Loucy (cell line): ENCODE measurements around the gene CACNA1S.
A peak's percentile ranks its signal among the peaks of the same experiment; 100 is the strongest.

ENCODE experiments used
- H2AFZ ChIP-seq: fragments of 200-600 bp; sonication (generic); 2 replicates; pipeline ENCODE4 v1.6.0; 2016; ENCODE audit warnings: antibody characterized with exemption, mild to moderate bottlenecking, low read length, moderate library complexity
- H3F3A ChIP-seq: fragments of 200-600 bp; 2 replicates; pipeline ENCODE4 v1.6.0; 2016; ENCODE audit warnings: antibody characterized with exemption, low read depth, mild to moderate bottlenecking
- H3K27me3 ChIP-seq: fragments of 200-600 bp; sonication (generic); 2 replicates; pipeline ENCODE4 v1.6.1; 2014; ENCODE audit warnings: low read length, mild to moderate bottlenecking; ENCODE audit not compliant: insufficient read depth, poor library complexity, severe bottlenecking
- H3K36me3 ChIP-seq: fragments of 200-600 bp; sonication (generic); 2 replicates; pipeline ENCODE4 v1.6.1; 2016; ENCODE audit warnings: low read length; ENCODE audit not compliant: insufficient read depth
- H3K4me1 ChIP-seq: fragments of 200-600 bp; sonication (generic); 2 replicates; pipeline ENCODE4 v1.5.1; 2014; ENCODE audit warnings: low read length, mild to moderate bottlenecking; ENCODE audit not compliant: insufficient read depth, poor library complexity, severe bottlenecking
- H3K4me2 ChIP-seq: fragments of 200-600 bp; sonication (generic); 2 replicates; pipeline ENCODE4 v1.6.0; 2014; ENCODE audit warnings: antibody characterized with exemption, low read length, low read depth, mild to moderate bottlenecking; ENCODE audit not compliant: poor library complexity, severe bottlenecking
- H3K4me3 ChIP-seq: fragments of 200-600 bp; sonication (generic); 2 replicates; pipeline ENCODE4 v1.5.1; 2014; ENCODE audit warnings: low read length, mild to moderate bottlenecking, mixed read lengths; ENCODE audit not compliant: poor library complexity, severe bottlenecking
- H3K79me2 ChIP-seq: fragments of 200-600 bp; sonication (generic); 2 replicates; pipeline ENCODE4 v1.6.1; 2014; ENCODE audit warnings: low read length; ENCODE audit not compliant: insufficient read depth
- H3K9ac ChIP-seq: fragments of 200-600 bp; sonication (generic); 2 replicates; pipeline ENCODE4 v1.6.0; 2014; ENCODE audit warnings: mild to moderate bottlenecking, low read depth, low read length, moderate library complexity; ENCODE audit not compliant: poor library complexity, severe bottlenecking
- H3K9me2 ChIP-seq: fragments of 200-600 bp; sonication (generic); replicated peaks from 2 replicates; pipeline ENCODE4 v1.6.1; 2016; ENCODE audit warnings: low read depth, low read length, mixed read lengths
- H3K9me3 ChIP-seq: fragments of 200-600 bp; sonication (generic); 2 replicates; pipeline ENCODE4 v1.6.1; 2014; ENCODE audit warnings: mild to moderate bottlenecking, antibody characterized with exemption, low read length, low read depth; ENCODE audit not compliant: insufficient read depth
- H4K20me1 ChIP-seq: fragments of 200-600 bp; sonication (generic); 2 replicates; pipeline ENCODE4 v1.6.0; 2014; ENCODE audit warnings: antibody characterized with exemption, low read length, mild to moderate bottlenecking; ENCODE audit not compliant: insufficient read depth, poor library complexity, severe bottlenecking
- CTCF ChIP-seq: fragments of 200-600 bp; sonication (generic); conservative IDR thresholded peaks from 2 replicates; pipeline ENCODE4 v1.5.1; 2014; ENCODE audit warnings: mild to moderate bottlenecking, antibody characterized with exemption, low read length
- EZH2phosphoT487 ChIP-seq: fragments of 200-600 bp; IDR thresholded peaks from 2 replicates; pipeline ENCODE4 v1.6.1; 2018; ENCODE audit warnings: antibody characterized with exemption, mild to moderate bottlenecking, moderate library complexity, borderline replicate concordance

The CACNA1S gene

GRCh38 chr1:201032408-201032807 lies 79.8 kb downstream of the CACNA1S start:
- TF ChIP-seq CTCF (no peak), EZH2phosphoT487 (no peak)
- no peaks in the 10 kb centered on the region for H3K9me2 ChIP-seq
- H3K79me2 ChIP-seq, result no peaks in the 10 kb centered on the region
- H3K4me1 ChIP-seq, result no peaks in the 10 kb centered on the region
- no peaks in the 10 kb centered on the region for H3K36me3 ChIP-seq
- no peaks in the 10 kb centered on the region for H3K9me3 ChIP-seq
- no peak overlapping the region for H2AFZ ChIP-seq
- H4K20me1 ChIP-seq, result no peaks in the 10 kb centered on the region
- no peaks in the 10 kb centered on the region for H3K27me3 ChIP-seq
- no peak overlapping the region for H3K9ac ChIP-seq
- H3K4me2 ChIP-seq, result no peak overlapping the region
- H3K4me3 ChIP-seq, result no peak overlapping the region
- no peaks in the 10 kb centered on the region for H3F3A ChIP-seq

- TF ChIP-seq EZH2phosphoT487, result no peak
- no peak for TF ChIP-seq CTCF
- Histone ChIP-seq H3K4me2 (no peak overlapping the region), H3K9me2 (no peaks in the 10 kb centered on the region), H3F3A (no peaks in the 10 kb centered on the region), H3K79me2 (no peaks in the 10 kb centered on the region), H3K9ac (no peak overlapping the region), H3K36me3 (no peaks in the 10 kb centered on the region), H3K9me3 (no peaks in the 10 kb centered on the region), H3K27me3 (no peaks in the 10 kb centered on the region), H3K4me1 (peaks cover 23% of the 10 kb centered on the region), H4K20me1 (no peaks in the 10 kb centered on the region), H2AFZ (no peak overlapping the region), H3K4me3 (no peak overlapping the region)
Observed at GRCh38 chr1:201028461-201028889, 83.8 kb downstream of the CACNA1S start.

- H3K4me1 ChIP-seq, result peaks cover 30% of the 10 kb centered on the region
- no peak for TF ChIP-seq CTCF
- TF ChIP-seq EZH2phosphoT487, result no peak
- H3K9me2 ChIP-seq, result no peaks in the 10 kb centered on the region
- H3K79me2 ChIP-seq, result peaks cover 14% of the 10 kb centered on the region
- no peaks in the 10 kb centered on the region for H3K27me3 ChIP-seq
- H4K20me1 ChIP-seq, result no peaks in the 10 kb centered on the region
- H3F3A ChIP-seq, result no peaks in the 10 kb centered on the region
- H3K9ac ChIP-seq, result no peak overlapping the region
- peak overlapping the region; percentile 52 for H3K4me2 ChIP-seq
- no peaks in the 10 kb centered on the region for H3K36me3 ChIP-seq
- H3K4me3 ChIP-seq, result peak overlapping the region; percentile 6
- H3K9me3 ChIP-seq, result no peaks in the 10 kb centered on the region
- H2AFZ ChIP-seq, result no peak overlapping the region
Observed at GRCh38 chr1:201026836-201027235, 85.4 kb downstream of the CACNA1S start.
